ENCODE data around the gene RNF10.
"Not testable (repeated sequence)": the region's sequence is repeated elsewhere in the genome, so short reads cannot be mapped to it uniquely, and the experiment has no call there.

The RNF10 gene

DNA sequence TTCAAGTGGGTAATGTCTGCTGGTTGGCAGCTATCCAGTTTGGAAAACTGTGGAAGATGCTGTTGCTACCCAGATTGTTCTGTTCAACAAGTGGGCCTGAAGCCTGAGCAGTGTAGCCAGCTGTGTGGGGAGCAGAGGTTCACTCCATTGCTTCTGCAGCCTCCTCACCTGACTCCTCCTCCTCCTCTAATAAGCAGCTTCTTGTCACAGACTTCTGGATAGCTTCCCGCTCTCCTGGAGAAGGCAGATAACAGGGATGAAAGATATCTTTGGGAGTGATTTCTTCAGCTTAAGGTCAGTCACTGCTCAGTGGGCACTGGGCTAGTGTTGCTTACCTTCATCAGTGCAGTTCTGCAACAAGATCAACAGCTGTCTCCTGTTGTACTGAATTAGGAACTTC, 45.0 kb downstream of the RNF10 start:
- no peak for DNase-seq

- peak; percentile 63 to 99 (median 94) for DNase-seq
Observed at GRCh38 chr12:120580787-120581723, 46.9 kb downstream of the RNF10 start, which contains the start of gene POP5. Gene POP5 (minus strand): TSS chr12:120581402. CDS start chr12:120581362, 40 bp downstream.

GRCh38 chr12:120581998-120582397, 47.8 kb downstream of the RNF10 start:
- DNase-seq, result no peak

GRCh38 chr12:120583478-120584030, 49.4 kb downstream of the RNF10 start:
- peak in 46 of 51 donors; percentile 10 to 80 (median 50) for DNase-seq

DNA sequence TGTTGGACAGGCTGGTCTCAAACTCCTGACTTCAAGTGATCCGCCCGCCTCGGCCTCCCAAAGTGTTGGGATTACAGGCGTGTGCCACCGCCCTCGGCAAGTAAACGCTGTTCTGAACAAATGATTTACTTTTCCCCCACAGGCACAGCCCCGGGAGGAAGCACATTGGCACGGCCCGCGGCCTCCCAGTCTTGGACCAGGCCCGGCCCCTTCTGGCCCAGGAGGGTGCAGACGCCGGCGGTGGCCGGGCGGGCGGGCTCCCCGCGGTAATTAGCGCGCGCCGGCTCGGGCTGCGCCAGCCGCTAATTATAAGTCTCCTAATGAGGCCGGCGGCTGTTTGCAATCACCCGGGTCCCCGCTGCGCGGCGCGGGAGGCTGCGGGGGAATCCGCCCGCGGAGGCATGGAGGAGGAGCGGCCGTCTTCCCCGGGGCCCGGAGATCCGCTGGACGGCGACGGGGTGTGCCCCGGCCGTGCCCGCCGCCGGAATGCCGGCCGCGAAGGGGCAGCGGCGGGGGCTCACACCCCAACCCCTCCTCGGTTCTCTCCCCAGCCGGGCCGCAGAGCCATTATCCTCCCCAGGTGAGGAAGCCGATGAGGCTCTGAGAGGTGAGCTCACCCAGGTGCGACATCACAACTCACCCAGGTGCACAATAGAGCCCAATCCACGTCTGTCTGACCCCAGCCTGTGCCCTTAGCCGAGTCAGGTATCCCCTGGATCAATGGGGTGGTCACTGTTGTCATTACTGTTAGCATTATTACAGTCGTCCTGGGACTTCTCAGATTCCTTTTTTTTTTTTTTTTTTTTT, 50.4 kb downstream of the RNF10 start:
- DNase-seq, result peak in 40 of 51 donors; percentile 7 to 73 (median 48)

DNA sequence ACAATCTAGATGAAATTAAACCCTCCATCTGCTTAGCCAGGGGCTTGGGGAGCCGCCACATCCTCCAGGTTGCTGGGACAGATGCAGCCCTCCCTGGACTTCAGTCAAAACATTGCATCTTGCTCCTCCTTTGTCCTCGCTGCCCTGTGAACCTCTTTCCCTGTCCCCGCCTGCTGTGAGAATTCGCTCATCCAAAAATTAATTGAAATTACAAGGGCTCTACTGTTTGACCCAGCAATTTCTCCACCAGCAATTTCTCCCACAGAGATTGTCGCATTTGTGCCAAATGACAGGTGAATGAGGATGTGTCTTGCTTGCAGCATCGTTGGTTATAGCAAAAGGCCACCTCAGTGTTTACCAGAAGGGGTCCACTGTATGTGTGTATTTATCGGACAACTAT, 52.0 kb downstream of the RNF10 start:
- DNase-seq, result no peak

GRCh38 chr12:120586860-120587259, 52.7 kb downstream of the RNF10 start:
- DNase-seq, result no peak

DNA sequence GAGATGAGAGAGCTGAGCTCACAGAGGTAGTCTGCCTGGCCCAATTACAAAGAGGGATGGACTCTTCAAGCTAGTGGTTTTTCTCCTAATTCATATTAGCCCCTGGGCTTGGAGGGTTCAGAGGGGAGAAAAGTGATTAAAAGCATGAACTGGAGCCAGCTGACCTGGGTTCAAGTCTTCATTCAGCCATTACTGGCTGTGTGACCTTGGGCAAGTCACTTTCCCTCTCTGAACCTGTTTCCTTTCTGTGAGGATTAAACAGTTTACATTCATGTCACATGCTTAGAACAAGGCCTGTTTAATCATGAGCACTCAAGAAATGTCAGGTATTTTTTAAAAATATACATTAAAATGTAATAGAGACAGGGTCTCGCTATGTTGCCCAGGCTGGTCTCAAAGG, 54.2 kb downstream of the RNF10 start:
- DNase-seq, result no peak

DNA sequence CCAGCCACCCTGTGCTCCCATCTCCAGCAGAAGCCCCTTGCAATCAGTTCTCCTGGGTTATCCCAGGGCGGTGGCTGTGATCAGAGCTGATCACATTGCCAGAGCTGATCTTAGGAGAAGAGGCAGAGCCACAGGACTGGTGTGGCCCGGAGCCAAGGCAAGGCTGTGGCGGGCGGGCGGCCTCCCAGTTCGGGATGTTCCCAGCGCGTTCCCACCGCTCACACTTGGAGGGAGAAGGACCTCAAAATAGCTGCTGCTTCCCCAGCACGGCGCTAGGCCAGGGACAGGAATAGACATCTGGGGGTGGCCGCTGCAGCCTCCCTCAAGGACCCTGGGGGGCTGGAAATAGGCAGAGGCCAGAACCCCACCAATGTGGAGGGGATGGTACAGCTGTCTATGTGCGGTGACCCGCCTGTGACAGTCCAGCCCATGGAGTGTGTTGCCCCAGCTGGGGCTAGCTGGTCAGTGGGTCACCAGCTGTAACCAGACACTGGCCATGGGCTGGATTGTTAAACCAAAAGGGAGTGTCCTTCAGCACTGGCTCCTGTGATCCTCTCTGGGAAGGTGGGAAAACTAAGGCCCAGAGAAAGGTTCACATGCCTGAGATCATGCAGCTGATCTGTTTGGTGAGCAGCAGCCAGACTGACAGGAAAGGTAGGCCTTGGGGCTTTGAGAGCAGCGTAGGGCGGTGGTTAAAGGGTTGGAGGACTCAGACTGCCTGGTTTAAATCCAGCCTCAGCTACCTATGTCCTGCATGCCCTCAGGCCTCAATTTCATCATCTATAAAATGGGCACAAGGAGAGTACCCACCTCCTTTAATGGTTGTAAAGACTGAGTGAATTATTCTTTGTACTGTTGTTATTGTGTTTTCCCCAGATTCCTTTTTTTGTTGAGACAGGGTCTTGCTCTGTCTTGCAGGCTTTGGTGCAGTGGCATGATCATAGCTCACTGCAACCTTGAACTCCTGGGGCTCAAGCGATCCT, 55.1 kb downstream of the RNF10 start:
- peak in 16 of 51 donors; percentile 2 to 69 (median 13) for DNase-seq

GRCh38 chr12:120590741-120591407, 56.7 kb downstream of the RNF10 start:
- no peak for DNase-seq

DNA sequence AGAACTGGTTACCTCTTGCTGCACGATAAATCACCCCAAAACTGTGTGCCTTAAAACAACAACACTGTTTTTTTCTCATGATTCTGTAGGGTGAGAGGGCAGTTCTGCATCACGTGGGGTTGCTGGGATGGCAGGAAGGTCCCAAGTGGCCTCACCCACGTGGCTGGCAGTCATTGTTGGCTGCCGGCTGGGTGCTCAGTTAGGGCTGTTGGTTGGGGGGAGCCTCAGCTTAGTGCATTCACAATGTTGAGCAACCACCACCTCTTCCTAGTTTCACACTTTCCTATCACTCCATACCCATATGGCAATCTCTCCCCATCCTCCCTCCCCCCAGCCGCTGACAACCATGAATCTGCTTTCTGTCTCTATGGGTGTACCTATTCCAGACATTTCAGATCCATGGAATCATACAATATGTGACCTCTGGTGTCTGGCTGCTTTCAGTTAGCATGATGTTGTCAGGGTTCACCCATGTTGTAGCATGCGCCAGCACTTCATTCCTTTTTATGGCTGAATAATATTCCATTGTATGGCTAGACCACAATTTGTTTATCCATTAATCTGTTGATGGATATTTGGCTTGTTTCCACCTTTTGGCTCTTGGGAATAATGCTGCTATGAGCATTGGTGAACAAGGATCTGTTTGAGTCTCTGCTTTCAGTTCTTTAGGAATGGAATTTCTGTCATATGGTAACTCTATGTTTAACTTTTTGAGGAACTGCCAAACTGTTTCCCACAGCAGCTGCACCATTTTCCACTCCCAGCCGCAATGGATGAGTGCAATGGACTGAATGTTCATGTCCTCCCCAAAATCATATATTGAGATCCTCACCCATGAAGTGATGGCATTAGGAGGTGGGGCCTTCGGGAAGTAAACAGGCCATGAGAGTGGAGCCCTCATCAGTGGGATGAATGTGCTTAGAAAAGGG, 58.2 kb downstream of the RNF10 start:
- DNase-seq, result peak in 1 of 51 donors; percentile 32

- no peak for DNase-seq
Observed at GRCh38 chr12:120596901-120597300, 62.7 kb downstream of the RNF10 start.

DNA sequence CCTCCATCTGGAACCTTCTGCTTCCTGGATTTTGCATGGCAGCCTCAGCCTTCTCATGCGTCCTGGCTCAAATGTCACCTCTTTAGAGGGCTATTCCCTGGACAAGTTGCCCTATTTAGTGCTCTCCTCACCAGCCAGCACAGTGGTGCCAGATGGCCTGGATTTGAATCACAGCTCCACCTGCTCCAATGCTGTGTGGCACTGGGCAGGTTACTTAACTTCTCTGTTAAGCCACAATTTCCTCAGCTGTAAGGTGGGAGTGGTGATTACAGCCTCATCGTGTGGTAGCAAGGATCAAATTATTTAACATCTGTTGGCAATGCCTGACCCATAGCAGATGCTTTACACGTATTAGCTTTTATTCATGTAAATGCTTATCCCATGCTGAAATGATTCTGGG, 63.7 kb downstream of the RNF10 start:
- no peak for DNase-seq

- peak in 2 of 51 donors; percentile 1 to 6 for DNase-seq
Observed at GRCh38 chr12:120598674-120599463, 64.7 kb downstream of the RNF10 start.

DNA sequence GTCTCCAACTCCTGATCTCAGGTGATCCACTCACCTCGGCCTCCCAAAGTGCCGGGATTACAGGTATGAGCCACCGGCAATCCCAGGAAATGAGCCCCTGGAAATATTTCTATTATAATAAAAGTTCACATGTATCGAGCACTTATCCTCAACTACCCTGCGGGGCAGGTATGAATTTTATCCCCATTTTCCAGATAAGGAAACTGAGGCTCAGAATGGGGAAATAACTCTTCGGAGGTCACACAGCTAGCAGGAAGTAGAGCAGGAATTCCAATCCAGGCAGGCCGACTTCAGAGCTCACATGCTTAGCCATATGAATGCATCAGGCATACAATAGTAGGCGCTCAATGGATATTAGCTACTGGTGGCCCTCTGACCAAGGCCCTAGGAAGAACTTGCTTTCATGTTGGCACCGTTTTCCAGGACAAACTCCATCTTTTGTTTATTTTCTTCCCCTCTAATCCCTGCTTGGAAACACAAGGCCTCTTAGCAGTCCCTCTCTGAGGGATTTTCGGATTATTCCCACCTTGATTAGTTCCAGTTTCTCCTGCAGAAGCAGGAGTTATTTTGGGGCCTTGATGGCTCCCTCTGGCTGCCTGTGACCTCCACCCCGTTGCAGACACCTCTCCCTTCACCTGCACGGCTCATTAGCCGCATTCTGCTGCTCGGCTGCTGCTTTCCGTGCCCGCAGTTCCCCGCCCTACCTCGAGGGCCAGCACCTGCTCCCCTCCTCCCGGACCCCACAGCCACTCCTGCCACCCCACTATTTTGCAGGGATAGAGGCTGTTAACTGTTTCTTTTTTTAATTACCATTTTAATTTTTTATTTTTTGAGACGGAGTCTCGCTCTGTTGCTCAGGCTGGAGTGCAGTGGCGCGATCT, 65.8 kb downstream of the RNF10 start:
- no peak for DNase-seq

DNA sequence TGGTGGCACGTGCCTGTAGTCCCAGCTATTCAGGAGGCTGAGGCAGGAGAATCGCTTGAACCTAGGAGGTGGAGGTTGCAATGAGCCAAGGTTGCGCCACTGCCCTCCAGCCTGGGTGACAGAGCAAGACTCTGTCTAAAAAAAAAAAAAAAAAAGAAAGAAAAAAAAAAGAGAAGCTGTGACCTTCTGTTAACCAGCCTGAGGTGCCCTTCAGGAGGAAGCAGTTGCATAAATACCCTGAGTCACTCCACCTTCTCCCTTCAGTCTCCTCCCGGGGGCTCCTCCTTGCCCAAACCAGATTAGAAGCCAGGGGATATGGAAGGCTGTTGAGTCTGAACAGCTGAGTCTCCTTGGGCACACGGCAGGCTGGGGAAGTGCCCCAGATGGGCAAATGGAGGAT, 68.3 kb downstream of the RNF10 start:
- DNase-seq, result not testable (repeated sequence)

DNA sequence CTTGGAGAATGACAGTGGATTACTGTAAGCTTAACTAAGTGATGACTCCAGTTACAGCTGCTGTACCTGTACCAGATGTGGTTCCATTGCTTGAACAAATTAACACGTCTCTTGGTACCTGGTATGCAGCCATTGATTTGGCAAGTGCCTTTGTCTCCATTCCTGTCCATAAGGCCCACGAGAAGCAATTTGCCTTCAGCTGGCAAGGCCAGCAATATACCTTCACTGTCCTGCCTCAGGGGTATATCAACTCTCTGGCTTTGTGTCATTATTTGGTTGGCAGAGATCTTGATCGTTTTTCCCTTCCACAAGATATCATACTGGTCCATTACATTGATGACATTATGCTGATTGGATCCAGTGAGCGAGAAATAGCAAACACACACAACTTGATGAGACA, 76.4 kb downstream of the RNF10 start:
- no peak for DNase-seq

Data from hypothalamus (tissue), 51 donors.